Measurements from ENCODE around the gene LZIC. TPM values are rescaled to one million over a fixed set of nuclear protein-coding genes. Genes with fewer than 3 reads are reported as not detected.

The LZIC gene
- total RNA-seq, 4 donors from 2014 or later = 9.4 to 21.7 (median 19.4) TPM

GRCh38 chr1:9886092-9886742 lies 57.0 kb downstream of the LZIC start:
- DNase-seq = no peak
- H3K36me3 ChIP-seq = no peaks in the 10 kb centered on the region
- ATAC-seq = no peak
- H3K4me1 ChIP-seq = peaks cover 19 to 27% of the 10 kb centered on the region in 2 donors
- intact Hi-C loops (cut with DNase I; ENCODE audit: low total_unique reads) (no loop called here), in situ Hi-C loops (cut with MboI; ENCODE audit: low sequenced_read_pairs in 4 of 4) (no loop called here)
- no peak overlapping the region for H3K4me3 ChIP-seq
- no peak for TF ChIP-seq CTCF (IDR thresholded peaks at IDR 0.05 in 4 of 5, conservative IDR thresholded peaks at IDR 0.05 in 1 of 5)
- TF ChIP-seq POLR2A (IDR thresholded peaks at IDR 0.05) = no peak
- no peaks in the 10 kb centered on the region for H3K27me3 ChIP-seq
- no peak overlapping the region for H3K27ac ChIP-seq
- no peaks in the 10 kb centered on the region for H3K9me3 ChIP-seq

- no peaks in the 10 kb centered on the region for H3K36me3 ChIP-seq
- TF ChIP-seq CTCF (IDR thresholded peaks at IDR 0.05 in 4 of 5, conservative IDR thresholded peaks at IDR 0.05 in 1 of 5) = no peak
- no peak for TF ChIP-seq POLR2A (IDR thresholded peaks at IDR 0.05)
- H3K27me3 ChIP-seq = no peaks in the 10 kb centered on the region
- peak overlapping the region in 2 of 4 donors; percentile 6 to 19 for H3K27ac ChIP-seq
- no peaks in the 10 kb centered on the region for H3K9me3 ChIP-seq
- DNase-seq (no peak), ATAC-seq (no peak)
- in situ Hi-C loops (cut with MboI; ENCODE audit: low sequenced_read_pairs in 4 of 4) = no loop called here
- H3K4me1 ChIP-seq = peaks cover 5 to 13% of the 10 kb centered on the region in 2 donors
- H3K4me3 ChIP-seq = no peak overlapping the region
- intact Hi-C loops (cut with DNase I; ENCODE audit: low total_unique reads) = no loop called here
Observed at GRCh38 chr1:9884805-9885204, 58.4 kb downstream of the LZIC start.

GRCh38 chr1:9883585-9884449 lies 59.4 kb downstream of the LZIC start:
- Histone ChIP-seq H3K4me3 (no peak overlapping the region), H3K36me3 (no peaks in the 10 kb centered on the region), H3K27ac (peak overlapping the region in 2 of 4 donors; percentile 19 to 21), H3K9me3 (no peaks in the 10 kb centered on the region), H3K27me3 (no peaks in the 10 kb centered on the region), H3K4me1 (peaks cover 3 to 8% of the 10 kb centered on the region in 2 donors)
- TF ChIP-seq CTCF (IDR thresholded peaks at IDR 0.05 in 4 of 5, conservative IDR thresholded peaks at IDR 0.05 in 1 of 5) (no peak), POLR2A (IDR thresholded peaks at IDR 0.05) (no peak)
- DNase-seq = no peak
- no peak for ATAC-seq
- in situ Hi-C loops (cut with MboI; ENCODE audit: low sequenced_read_pairs in 4 of 4) = no loop called here
- intact Hi-C loops (cut with DNase I; ENCODE audit: low total_unique reads) = no loop called here

- in situ Hi-C loops (cut with MboI; ENCODE audit: low sequenced_read_pairs in 4 of 4) = no loop called here
- H3K4me1 ChIP-seq = peaks cover 3 to 8% of the 10 kb centered on the region in 2 donors
- intact Hi-C loops (cut with DNase I; ENCODE audit: low total_unique reads) = no loop called here
- TF ChIP-seq POLR2A (IDR thresholded peaks at IDR 0.05) (no peak), CTCF (IDR thresholded peaks at IDR 0.05 in 4 of 5, conservative IDR thresholded peaks at IDR 0.05 in 1 of 5) (no peak)
- H3K27ac ChIP-seq = no peak overlapping the region
- DNase-seq (no peak), ATAC-seq (no peak)
- H3K27me3 ChIP-seq = no peaks in the 10 kb centered on the region
- H3K36me3 ChIP-seq = no peaks in the 10 kb centered on the region
- H3K9me3 ChIP-seq = no peaks in the 10 kb centered on the region
- no peak overlapping the region for H3K4me3 ChIP-seq
Observed at GRCh38 chr1:9882945-9883303, 60.3 kb downstream of the LZIC start.
